Upper lobe of left lung (tissue), 4 donors: Measurements from ENCODE around the gene PPP6R1.

Experiments
- POLR2AphosphoS5 ChIP-seq, 2 donors: sonication (generic); formaldehyde crosslinking; IDR thresholded peaks; one replicate each; pipeline ENCODE4 v1.5.1; 2017; ENCODE audit warnings: antibody characterized with exemption in 2 of 2
- TF ChIP-seq, protein P1 (sequence below), 6 experiments: fragments of 450-650 bp in 4 of 6; fragments of 200-600 bp in 2 of 6; sonication (generic) in 2 of 6; IDR thresholded peaks; one replicate each; pipeline ENCODE4 v1.5.1; 2016 to 2019; ENCODE audit warnings: antibody characterized with exemption in 6 of 6

- TF ChIP-seq, protein P1, sequence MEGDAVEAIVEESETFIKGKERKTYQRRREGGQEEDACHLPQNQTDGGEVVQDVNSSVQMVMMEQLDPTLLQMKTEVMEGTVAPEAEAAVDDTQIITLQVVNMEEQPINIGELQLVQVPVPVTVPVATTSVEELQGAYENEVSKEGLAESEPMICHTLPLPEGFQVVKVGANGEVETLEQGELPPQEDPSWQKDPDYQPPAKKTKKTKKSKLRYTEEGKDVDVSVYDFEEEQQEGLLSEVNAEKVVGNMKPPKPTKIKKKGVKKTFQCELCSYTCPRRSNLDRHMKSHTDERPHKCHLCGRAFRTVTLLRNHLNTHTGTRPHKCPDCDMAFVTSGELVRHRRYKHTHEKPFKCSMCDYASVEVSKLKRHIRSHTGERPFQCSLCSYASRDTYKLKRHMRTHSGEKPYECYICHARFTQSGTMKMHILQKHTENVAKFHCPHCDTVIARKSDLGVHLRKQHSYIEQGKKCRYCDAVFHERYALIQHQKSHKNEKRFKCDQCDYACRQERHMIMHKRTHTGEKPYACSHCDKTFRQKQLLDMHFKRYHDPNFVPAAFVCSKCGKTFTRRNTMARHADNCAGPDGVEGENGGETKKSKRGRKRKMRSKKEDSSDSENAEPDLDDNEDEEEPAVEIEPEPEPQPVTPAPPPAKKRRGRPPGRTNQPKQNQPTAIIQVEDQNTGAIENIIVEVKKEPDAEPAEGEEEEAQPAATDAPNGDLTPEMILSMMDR (IDR thresholded peaks at IDR 0.05): no peak
- TF ChIP-seq POLR2AphosphoS5 (IDR thresholded peaks at IDR 0.05): no peak
Measured at GRCh38 chr19:55269299-55269698, 10.5 kb upstream of the PPP6R1 start.
